Muscle layer of colon (tissue), 2 donors: ENCODE results near the gene DNAJB11.
"Not testable (repeated sequence)": the region's sequence is repeated elsewhere in the genome, so short reads cannot be mapped to it uniquely, and the experiment has no call there.

Experiments
- H3K27ac ChIP-seq: one replicate; pipeline ENCODE4 v1.7.0; 2013; ENCODE audit warnings: low read depth, mild to moderate bottlenecking, low read length, moderate library complexity
- H3K27me3 ChIP-seq, 2 donors: one replicate each; pipeline ENCODE4 v1.7.0; 2013; ENCODE audit warnings: low read length in 2 of 2, mild to moderate bottlenecking in 2 of 2; ENCODE audit not compliant: insufficient read depth in 2 of 2, control insufficient read depth in 1 of 2
- H3K36me3 ChIP-seq: one replicate; pipeline ENCODE4 v1.7.0; 2013; ENCODE audit warnings: mild to moderate bottlenecking, low read length; ENCODE audit not compliant: insufficient read depth
- H3K4me1 ChIP-seq: one replicate; pipeline ENCODE4 v1.7.0; 2013; ENCODE audit warnings: mild to moderate bottlenecking, low read length; ENCODE audit not compliant: insufficient read depth
- H3K4me3 ChIP-seq, 2 donors: one replicate each; pipeline ENCODE4 v1.7.0; 2013; ENCODE audit warnings: low read length in 2 of 2, low read depth in 1 of 2, mild to moderate bottlenecking in 1 of 2, moderate library complexity in 1 of 2
- H3K9ac ChIP-seq: one replicate; pipeline ENCODE4 v1.7.0; 2013; ENCODE audit warnings: low read length
- H3K9me3 ChIP-seq: one replicate; pipeline ENCODE4 v1.7.0; 2013; ENCODE audit warnings: mild to moderate bottlenecking, low read length
- donor health status: abdominal sarcoma.
- donor health status: Adenocarcinoma of cecum.

Gene DNAJB11

DNA sequence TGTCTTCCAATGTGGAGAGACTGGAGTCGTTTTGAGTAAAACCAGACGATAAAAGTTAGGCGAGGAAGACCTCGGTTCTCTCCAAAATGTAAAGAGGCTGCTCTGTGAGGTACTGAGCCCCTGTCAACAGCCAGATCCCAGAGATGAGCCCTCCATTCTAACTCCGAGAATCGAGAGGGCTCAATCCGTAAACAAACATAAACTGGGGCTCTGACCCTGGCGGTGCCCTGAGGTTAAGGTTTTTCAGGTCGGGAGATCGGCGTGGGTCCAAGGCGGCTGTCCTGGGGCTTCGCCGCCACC is 3.8 kb upstream of the DNAJB11 start:
- peaks cover 31% of the 10 kb centered on the region for H3K4me1 ChIP-seq
- peak overlapping the region; percentile 92 for H3K9ac ChIP-seq
- H3K9me3 ChIP-seq = no peaks in the 10 kb centered on the region

GRCh38 chr3:186567072-186567921 is 3.2 kb upstream of the DNAJB11 start, which contains the start of gene TBCCD1:
TBCCD1 (minus strand) TSS chr3:186567339; CDS start chr3:186564329, 3,010 bp downstream.
- Histone ChIP-seq H3K9me3 (no peaks in the 10 kb centered on the region), H3K36me3 (no peaks in the 10 kb centered on the region), H3K9ac (peak within 1 kb of the TSS; percentile 92), H3K27me3 (no peaks in the 10 kb centered on the region), H3K27ac (peak within 1 kb of the TSS; percentile 81), H3K4me1 (peaks cover 32% of the 10 kb centered on the region), H3K4me3 (peak within 1 kb of the TSS; percentile 61 to 97)

More for the DNA sequence above, 3.8 kb upstream of the DNAJB11 start:
- H3K4me3 ChIP-seq = peak overlapping the region; percentile 61 to 97
- H3K27ac ChIP-seq = peak overlapping the region; percentile 81
- no peaks in the 10 kb centered on the region for H3K36me3 ChIP-seq
- no peaks in the 10 kb centered on the region for H3K27me3 ChIP-seq

DNA sequence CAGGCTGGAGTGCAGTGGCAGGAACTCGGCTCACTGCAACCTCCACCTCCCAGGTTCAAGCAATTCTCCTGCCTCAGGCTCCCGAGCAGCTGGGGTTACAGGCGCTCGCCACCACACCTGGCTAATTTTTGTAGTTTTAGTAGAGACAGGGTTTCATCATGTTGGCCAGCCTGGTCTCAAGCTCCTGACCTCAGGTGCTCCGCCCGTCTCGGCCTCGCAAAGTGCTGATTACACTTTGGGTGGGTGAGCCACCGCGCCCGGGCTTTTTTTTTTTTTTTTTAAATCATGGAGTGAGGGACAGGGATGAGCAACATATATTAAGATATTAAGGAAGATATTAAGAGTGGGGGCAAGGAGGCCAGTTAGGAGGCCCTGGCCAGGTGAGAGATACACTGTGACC is 1.2 kb upstream of the DNAJB11 start:
- H3K9me3 ChIP-seq, H3K27me3 ChIP-seq, H3K9ac ChIP-seq, H3K4me3 ChIP-seq: not testable (repeated sequence)
- H3K27ac ChIP-seq = peak overlapping the region; percentile 83
- peaks cover 17% of the 10 kb centered on the region for H3K36me3 ChIP-seq
- peaks cover 32% of the 10 kb centered on the region for H3K4me1 ChIP-seq

DNA sequence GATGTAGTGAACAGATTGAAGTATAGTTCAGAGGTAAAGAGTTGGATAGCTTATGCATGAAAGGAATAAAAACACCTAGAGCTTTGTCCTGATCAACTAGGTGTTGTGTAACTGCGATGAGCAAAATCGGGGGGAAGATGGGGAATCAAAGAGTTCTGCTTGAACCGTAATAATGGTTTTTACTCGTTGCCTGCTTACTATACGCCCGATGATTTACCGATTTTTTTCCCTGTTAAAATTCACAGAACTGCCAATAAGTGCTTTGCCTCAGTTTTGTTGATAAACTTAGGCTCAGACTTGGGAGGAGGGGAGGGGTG is 783 bp upstream of the DNAJB11 start:
- Histone ChIP-seq H3K9me3 (no peaks in the 10 kb centered on the region), H3K27me3 (no peaks in the 10 kb centered on the region), H3K9ac (peak overlapping the region; percentile 86), H3K27ac (peak overlapping the region; percentile 83), H3K4me1 (peaks cover 32% of the 10 kb centered on the region), H3K36me3 (peaks cover 21% of the 10 kb centered on the region), H3K4me3 (peak overlapping the region; percentile 62 to 81)

DNA sequence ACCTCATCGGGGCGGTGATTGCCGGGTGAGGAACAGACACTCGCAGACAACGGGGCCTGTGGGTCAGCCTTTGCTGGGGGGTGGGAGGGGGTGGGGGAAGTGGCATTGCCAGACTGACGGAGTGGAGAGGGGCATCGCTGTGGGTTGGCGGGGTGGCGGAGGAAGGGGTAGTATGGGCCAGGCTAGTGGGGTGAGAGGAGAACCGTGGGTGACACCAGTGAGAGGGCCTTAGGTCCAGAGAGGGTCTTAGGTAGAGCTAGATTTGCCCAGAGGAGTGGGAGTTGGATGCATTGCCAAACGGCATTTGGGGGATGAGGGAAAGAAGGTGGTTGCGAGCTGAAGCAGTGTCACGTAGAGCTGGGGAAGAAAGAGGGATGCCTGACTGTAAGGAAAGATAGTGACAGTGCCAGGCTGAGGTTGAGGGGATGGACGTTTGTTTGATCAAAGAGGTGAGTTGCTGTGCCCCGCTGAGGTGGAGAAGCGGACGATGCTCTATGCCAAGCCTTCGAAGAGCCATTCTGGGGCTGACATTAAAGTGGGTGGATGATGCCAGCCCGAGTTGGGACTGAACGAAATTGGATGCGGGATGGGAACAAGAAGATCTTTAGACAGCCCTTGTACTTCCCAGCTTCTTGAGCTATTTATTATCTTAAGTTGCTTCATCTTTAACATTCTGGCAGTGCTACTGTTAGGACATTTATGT is 572 bp downstream of the DNAJB11 start:
- peak overlapping the region; percentile 81 to 90 for H3K4me3 ChIP-seq
- no peaks in the 10 kb centered on the region for H3K9me3 ChIP-seq
- H3K36me3 ChIP-seq = peaks cover 31% of the 10 kb centered on the region
- peaks cover 30% of the 10 kb centered on the region for H3K4me1 ChIP-seq
- peak overlapping the region; percentile 95 for H3K27ac ChIP-seq
- H3K9ac ChIP-seq = peak overlapping the region; percentile 60
- no peaks in the 10 kb centered on the region for H3K27me3 ChIP-seq

- H3K9ac ChIP-seq = no peak overlapping the region
- peak overlapping the region in 1 of 2 donors; percentile 81 for H3K4me3 ChIP-seq
- no peaks in the 10 kb centered on the region for H3K9me3 ChIP-seq
- H3K4me1 ChIP-seq = peaks cover 25% of the 10 kb centered on the region
- no peaks in the 10 kb centered on the region for H3K27me3 ChIP-seq
- peaks cover 36% of the 10 kb centered on the region for H3K36me3 ChIP-seq
- H3K27ac ChIP-seq = no peak overlapping the region
Measured at GRCh38 chr3:186571644-186572013, 1.1 kb downstream of the DNAJB11 start.

- Histone ChIP-seq H3K4me1 (no peaks in the 10 kb centered on the region), H3K9me3 (no peaks in the 10 kb centered on the region), H3K36me3 (peaks cover 85% of the 10 kb centered on the region), H3K27ac (no peak overlapping the region), H3K27me3 (no peaks in the 10 kb centered on the region), H3K4me3 (no peak overlapping the region), H3K9ac (no peak overlapping the region)
Measured at GRCh38 chr3:186577521-186577920, 7.0 kb downstream of the DNAJB11 start.

- Histone ChIP-seq H3K9ac (no peak overlapping the region), H3K4me1 (no peaks in the 10 kb centered on the region), H3K9me3 (no peaks in the 10 kb centered on the region), H3K27me3 (no peaks in the 10 kb centered on the region), H3K36me3 (peaks cover 90% of the 10 kb centered on the region), H3K27ac (no peak overlapping the region), H3K4me3 (no peak overlapping the region)
Measured at GRCh38 chr3:186580785-186581184, 10.3 kb downstream of the DNAJB11 start.

DNA sequence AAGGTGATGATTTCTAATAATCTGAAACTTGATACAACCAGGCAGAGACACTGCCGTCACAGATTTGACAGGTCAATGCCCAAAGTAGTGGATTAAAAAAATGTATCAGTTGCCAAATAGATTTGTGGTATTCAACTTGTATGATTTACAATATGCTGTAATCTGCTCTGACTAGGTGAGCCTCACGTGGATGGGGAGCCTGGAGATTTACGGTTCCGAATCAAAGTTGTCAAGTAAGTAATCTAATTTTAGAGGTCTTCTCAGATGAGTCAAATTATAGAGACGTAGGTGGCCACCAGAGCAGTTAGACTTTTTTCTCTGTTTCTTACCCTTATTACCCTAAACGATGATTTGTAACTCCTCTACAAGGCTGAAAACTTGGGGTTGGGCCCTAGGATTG is 12.0 kb downstream of the DNAJB11 start:
- Histone ChIP-seq H3K9ac (no peak overlapping the region), H3K27me3 (no peaks in the 10 kb centered on the region), H3K36me3 (peaks cover 76% of the 10 kb centered on the region), H3K4me3 (no peak overlapping the region), H3K27ac (no peak overlapping the region), H3K9me3 (no peaks in the 10 kb centered on the region), H3K4me1 (no peaks in the 10 kb centered on the region)

DNA sequence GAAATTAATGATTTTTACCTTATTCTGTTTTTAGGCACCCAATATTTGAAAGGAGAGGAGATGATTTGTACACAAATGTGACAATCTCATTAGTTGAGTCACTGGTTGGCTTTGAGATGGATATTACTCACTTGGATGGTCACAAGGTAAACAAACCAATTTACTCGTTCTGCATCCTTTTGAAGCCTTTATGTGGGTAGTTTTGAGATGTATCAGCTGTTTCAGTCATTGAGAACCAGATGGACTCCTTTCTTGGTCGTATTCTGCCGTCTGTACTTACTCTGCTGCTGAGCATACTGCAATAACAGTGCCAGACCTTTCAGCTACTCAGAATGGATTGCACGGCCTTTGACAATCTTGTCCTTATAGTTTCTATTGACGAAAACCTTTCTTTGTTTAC is 13.3 kb downstream of the DNAJB11 start:
- Histone ChIP-seq H3K27me3 (no peaks in the 10 kb centered on the region), H3K9me3 (no peaks in the 10 kb centered on the region), H3K9ac (no peak overlapping the region), H3K4me3 (no peak overlapping the region), H3K36me3 (peaks cover 67% of the 10 kb centered on the region), H3K27ac (no peak overlapping the region), H3K4me1 (no peaks in the 10 kb centered on the region)

DNA sequence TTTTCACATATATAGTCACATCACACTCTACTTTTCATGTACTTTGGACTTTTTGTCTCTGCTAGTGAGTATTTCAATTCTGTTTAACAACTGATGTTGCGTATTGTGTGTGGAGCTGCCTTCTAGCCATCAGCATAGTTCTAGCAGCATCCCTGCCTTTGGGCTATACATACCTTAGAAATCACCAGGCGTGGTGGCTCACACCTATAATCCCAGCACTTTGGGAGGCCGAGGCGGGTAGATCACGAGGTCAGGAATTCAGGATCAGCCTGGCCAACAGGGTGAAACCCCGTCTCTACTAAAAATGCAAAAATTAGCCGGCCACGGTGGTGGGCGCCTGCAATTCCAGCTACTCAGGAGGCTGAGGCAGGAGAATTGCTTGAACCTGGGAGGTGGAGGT is 15.7 kb downstream of the DNAJB11 start:
- H3K9ac ChIP-seq, H3K4me1 ChIP-seq, H3K27me3 ChIP-seq, H3K9me3 ChIP-seq, H3K4me3 ChIP-seq, H3K27ac ChIP-seq: not testable (repeated sequence)
- peaks cover 48% of the 10 kb centered on the region for H3K36me3 ChIP-seq

GRCh38 chr3:186587183-186587582 is 16.7 kb downstream of the DNAJB11 start:
- H3K27me3 ChIP-seq = no peaks in the 10 kb centered on the region
- H3K27ac ChIP-seq = no peak overlapping the region
- H3K36me3 ChIP-seq = peaks cover 39% of the 10 kb centered on the region
- no peak overlapping the region for H3K9ac ChIP-seq
- H3K4me3 ChIP-seq = no peak overlapping the region
- no peaks in the 10 kb centered on the region for H3K9me3 ChIP-seq
- H3K4me1 ChIP-seq = no peaks in the 10 kb centered on the region
